ENCODE results near the gene PTDSS2.

Gene PTDSS2

GRCh38 chr11:459511-460220 lies 9.6 kb downstream of the PTDSS2 start:
- Histone ChIP-seq H3K4me3 (replicated peaks; ENCODE audit: low read depth, low read length) (no peak overlapping the region), H3K36me3 (ENCODE audit: control insufficient read depth, insufficient read depth, low read length) (peaks cover 9% of the 10 kb centered on the region), H3K27me3 (replicated peaks; ENCODE audit: control insufficient read depth, insufficient read depth, low read length) (no peaks in the 10 kb centered on the region)
- DNase-seq (ENCODE audit: extremely low read depth, insufficient read length), result no peak
- no peak for TF ChIP-seq CTCF (IDR thresholded peaks at IDR 0.05; ENCODE audit: insufficient read depth, low read length, poor library complexity, severe bottlenecking)

GRCh38 chr11:460331-461199 lies 10.5 kb downstream of the PTDSS2 start:
- Histone ChIP-seq H3K27me3 (replicated peaks; ENCODE audit: control insufficient read depth, insufficient read depth, low read length) (no peaks in the 10 kb centered on the region), H3K4me3 (replicated peaks; ENCODE audit: low read depth, low read length) (no peak overlapping the region), H3K36me3 (ENCODE audit: control insufficient read depth, insufficient read depth, low read length) (peaks cover 5% of the 10 kb centered on the region)
- no peak for TF ChIP-seq CTCF (IDR thresholded peaks at IDR 0.05; ENCODE audit: insufficient read depth, low read length, poor library complexity, severe bottlenecking)
- no peak for DNase-seq (ENCODE audit: extremely low read depth, insufficient read length)

- H3K4me3 ChIP-seq (replicated peaks; ENCODE audit: low read depth, low read length), result no peak overlapping the region
- TF ChIP-seq CTCF (IDR thresholded peaks at IDR 0.05; ENCODE audit: insufficient read depth, low read length, poor library complexity, severe bottlenecking), result no peak
- no peak for DNase-seq (ENCODE audit: extremely low read depth, insufficient read length)
- no peaks in the 10 kb centered on the region for H3K27me3 ChIP-seq (replicated peaks; ENCODE audit: control insufficient read depth, insufficient read depth, low read length)
- H3K36me3 ChIP-seq (ENCODE audit: control insufficient read depth, insufficient read depth, low read length), result peaks cover 5% of the 10 kb centered on the region
Measured at GRCh38 chr11:461626-462025, 11.5 kb downstream of the PTDSS2 start.

GRCh38 chr11:462107-462890 lies 12.2 kb downstream of the PTDSS2 start:
- DNase-seq (ENCODE audit: extremely low read depth, insufficient read length), result no peak
- Histone ChIP-seq H3K36me3 (ENCODE audit: control insufficient read depth, insufficient read depth, low read length) (peaks cover 5% of the 10 kb centered on the region), H3K27me3 (replicated peaks; ENCODE audit: control insufficient read depth, insufficient read depth, low read length) (no peaks in the 10 kb centered on the region), H3K4me3 (replicated peaks; ENCODE audit: low read depth, low read length) (no peak overlapping the region)
- TF ChIP-seq CTCF (IDR thresholded peaks at IDR 0.05; ENCODE audit: insufficient read depth, low read length, poor library complexity, severe bottlenecking), result no peak

GRCh38 chr11:464316-464715 lies 14.2 kb downstream of the PTDSS2 start:
- H3K4me3 ChIP-seq (replicated peaks; ENCODE audit: low read depth, low read length), result no peak overlapping the region
- peaks cover 5% of the 10 kb centered on the region for H3K36me3 ChIP-seq (ENCODE audit: control insufficient read depth, insufficient read depth, low read length)
- no peaks in the 10 kb centered on the region for H3K27me3 ChIP-seq (replicated peaks; ENCODE audit: control insufficient read depth, insufficient read depth, low read length)
- no peak for DNase-seq (ENCODE audit: extremely low read depth, insufficient read length)
- TF ChIP-seq CTCF (IDR thresholded peaks at IDR 0.05; ENCODE audit: insufficient read depth, low read length, poor library complexity, severe bottlenecking), result no peak
